ENCODE results near the gene HOXD8.
A peak's percentile ranks its signal among the peaks of the same experiment; 100 is the strongest.

The HOXD8 gene

GRCh38 chr2:176117162-176117822, 12.2 kb upstream of the HOXD8 start:
- no peak for DNase-seq

GRCh38 chr2:176117823-176118371, 11.6 kb upstream of the HOXD8 start:
- DNase-seq, result no peak

GRCh38 chr2:176118601-176119339, 10.7 kb upstream of the HOXD8 start:
- no peak for DNase-seq

GRCh38 chr2:176120364-176121189, 8.9 kb upstream of the HOXD8 start:
- DNase-seq, result no peak

GRCh38 chr2:176121190-176122051, 8.1 kb upstream of the HOXD8 start:
- DNase-seq, result no peak

GRCh38 chr2:176122052-176122682, 7.3 kb upstream of the HOXD8 start:
- no peak for DNase-seq

- no peak for DNase-seq
Measured at GRCh38 chr2:176122683-176123410, 6.7 kb upstream of the HOXD8 start, which contains the start of gene HOXD9. TSS of gene HOXD9 (plus strand) at chr2:176122719. CDS start at chr2:176122769, 50 bp downstream.

- DNase-seq, result no peak
Measured at GRCh38 chr2:176123411-176124109, 5.9 kb upstream of the HOXD8 start.

GRCh38 chr2:176124110-176124946, 5.2 kb upstream of the HOXD8 start:
- no peak for DNase-seq

GRCh38 chr2:176124947-176125771, 4.3 kb upstream of the HOXD8 start:
- no peak for DNase-seq

- no peak for DNase-seq
Measured at GRCh38 chr2:176125772-176126054, 3.8 kb upstream of the HOXD8 start.

- DNase-seq, result peak; percentile 12
Measured at GRCh38 chr2:176126929-176127773, 2.4 kb upstream of the HOXD8 start.

GRCh38 chr2:176127774-176128072, 1.8 kb upstream of the HOXD8 start:
- DNase-seq, result no peak

GRCh38 chr2:176128172-176128981, 1.1 kb upstream of the HOXD8 start:
- no peak for DNase-seq

GRCh38 chr2:176129813-176130146, 275 bp downstream of the HOXD8 start:
- no peak for DNase-seq

- no peak for DNase-seq
Measured at GRCh38 chr2:176130147-176130956, 847 bp downstream of the HOXD8 start.

Measured in amniotic stem cell (primary cell).